Glomerular visceral epithelial cell (primary cell): ENCODE data around the gene WNT3A.
"Not testable (repeated sequence)": the region's sequence is repeated elsewhere in the genome, so short reads cannot be mapped to it uniquely, and the experiment has no call there.

Experiments used
- DNase-seq: peaks from one replicate; pipeline ENCODE4 v3.0.0-alpha.2; 2016; ENCODE audit errors: extremely low spot score

The WNT3A gene, protein sequence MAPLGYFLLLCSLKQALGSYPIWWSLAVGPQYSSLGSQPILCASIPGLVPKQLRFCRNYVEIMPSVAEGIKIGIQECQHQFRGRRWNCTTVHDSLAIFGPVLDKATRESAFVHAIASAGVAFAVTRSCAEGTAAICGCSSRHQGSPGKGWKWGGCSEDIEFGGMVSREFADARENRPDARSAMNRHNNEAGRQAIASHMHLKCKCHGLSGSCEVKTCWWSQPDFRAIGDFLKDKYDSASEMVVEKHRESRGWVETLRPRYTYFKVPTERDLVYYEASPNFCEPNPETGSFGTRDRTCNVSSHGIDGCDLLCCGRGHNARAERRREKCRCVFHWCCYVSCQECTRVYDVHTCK

DNA sequence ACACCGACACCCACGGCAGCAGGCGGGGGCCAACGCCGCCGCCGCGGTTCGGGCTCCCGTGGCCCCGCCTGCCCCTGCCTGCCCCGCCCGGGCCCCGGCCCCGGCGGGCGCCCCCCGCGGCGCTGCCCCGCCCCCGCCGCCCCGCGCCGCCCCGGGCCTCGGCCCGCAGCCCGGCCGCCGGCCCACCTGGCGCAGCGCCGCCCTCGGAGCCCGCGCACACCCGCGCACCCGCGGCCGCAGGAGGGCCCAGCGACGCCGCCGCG is at the start of gene WNT3A:
Gene WNT3A (plus strand): TSS at position 213 of the 263 bp plus-strand sequence. CDS start 131 bp downstream, outside the sequence.
- DNase-seq: no peak

DNA sequence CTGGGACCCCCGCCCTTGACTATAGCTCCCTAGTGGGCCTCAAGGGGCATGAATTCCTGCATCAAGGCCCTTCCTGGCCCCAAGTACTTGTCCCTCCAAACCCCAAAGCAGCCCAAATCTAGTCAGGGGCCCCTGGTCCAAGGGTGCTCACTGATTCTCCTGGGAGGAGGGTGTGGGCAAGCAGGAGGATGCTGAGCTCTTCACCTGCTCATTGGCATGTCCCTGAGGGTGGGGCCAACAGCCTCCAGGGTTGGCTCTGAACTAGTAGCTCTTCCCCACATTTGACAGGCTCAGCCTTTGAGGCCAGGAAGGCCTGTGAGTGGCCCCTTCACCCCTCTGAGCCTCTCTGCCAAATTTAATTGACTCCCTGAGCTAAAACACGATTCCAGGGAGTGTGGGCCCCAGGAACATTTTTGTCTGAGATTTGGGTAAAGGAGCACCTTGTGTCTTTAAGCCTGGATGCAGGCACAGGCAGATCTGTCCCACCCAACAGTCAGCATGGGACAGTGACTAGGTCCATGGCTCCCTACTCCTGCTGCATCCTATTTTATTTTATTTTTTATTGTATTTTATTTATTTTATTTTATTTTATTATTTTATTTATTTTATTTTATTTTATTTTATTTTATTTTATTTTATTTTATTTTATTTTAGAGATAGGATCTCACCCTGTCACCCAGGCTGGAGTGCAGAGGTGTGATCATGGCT is 48.0 kb upstream of the WNT3A start:
- DNase-seq: no peak

DNA sequence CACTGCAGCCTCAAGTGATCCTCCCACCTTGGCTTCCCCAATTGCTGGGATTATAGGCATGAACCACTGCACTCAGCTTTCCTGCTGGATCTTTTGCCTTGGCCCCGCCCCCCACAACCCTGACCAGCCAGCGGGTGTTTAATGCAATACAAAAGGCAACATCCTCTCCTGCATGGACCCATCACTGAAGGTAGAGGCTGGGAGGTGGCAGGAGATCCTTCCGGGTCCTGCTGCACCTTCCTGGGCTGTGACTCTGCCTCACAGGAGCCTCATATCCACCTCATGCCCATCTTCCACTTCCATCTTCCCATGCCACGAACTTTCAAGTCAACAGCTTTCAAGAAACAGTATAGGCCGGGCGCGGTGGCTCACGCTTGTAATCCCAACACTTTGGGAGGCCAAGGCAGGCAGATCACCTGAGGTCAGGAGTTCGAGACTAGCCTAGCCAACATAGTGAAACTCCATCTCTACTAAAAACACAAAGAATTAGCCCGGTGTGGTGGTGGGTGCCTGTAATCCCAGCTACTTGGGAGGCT is 47.4 kb upstream of the WNT3A start:
- DNase-seq: no peak

DNA sequence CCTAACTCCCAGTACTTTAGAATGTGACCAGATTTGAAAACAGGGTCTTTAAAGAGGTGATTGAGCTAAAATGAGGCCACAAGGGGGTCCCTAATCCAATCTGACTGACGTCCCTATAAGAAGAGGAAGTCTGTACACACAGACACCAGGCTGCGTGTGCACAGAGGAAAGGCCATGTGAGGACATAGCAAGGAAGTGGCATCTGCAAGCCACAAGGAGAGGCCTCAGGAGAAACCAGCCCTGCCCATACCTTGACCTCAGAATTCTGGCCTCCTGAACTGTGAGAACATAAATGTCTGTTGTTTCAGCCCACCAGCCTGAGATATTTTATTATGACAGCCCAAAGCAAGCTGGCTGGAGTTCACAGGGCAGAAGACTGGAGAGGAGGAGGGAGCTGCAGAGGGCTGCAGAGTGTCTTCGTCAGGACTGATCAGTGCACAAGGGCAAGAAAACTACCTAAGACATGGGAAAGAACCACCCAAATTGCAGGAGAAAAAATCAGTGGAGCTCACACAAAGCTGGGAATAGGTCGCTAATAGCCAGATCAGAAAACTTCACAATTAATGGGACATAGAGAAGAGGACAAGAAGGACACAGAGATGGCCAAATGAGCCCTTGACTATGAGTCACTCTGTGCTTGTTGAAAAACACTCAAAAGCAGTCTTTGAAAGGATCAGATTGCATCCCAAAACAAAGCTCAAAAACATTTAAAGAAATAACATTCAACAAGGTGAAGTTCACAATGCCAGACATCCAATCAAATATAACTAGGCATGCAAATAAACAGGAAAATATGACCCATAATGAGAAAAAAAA is 44.9 kb upstream of the WNT3A start:
- DNase-seq: no peak

DNA sequence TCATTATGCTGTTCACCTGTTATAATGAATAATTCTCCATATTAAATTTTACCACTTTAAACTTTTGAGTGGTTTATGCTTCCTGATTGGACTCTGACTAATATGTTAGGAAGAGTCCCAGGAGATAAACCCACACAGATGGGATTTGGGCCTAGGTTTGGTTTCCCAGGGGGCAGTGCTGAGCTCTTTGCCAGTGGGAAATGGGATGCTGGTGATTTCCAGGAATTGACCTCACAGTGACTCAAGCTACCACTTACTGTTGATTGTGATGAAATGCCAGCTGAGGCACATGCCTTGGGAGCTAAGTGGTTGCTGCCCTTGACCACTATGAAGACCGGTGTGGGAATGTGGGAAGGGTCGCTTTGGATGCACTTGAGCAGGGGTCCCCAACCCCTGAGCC is 40.1 kb upstream of the WNT3A start:
- not testable (repeated sequence) for DNase-seq

DNA sequence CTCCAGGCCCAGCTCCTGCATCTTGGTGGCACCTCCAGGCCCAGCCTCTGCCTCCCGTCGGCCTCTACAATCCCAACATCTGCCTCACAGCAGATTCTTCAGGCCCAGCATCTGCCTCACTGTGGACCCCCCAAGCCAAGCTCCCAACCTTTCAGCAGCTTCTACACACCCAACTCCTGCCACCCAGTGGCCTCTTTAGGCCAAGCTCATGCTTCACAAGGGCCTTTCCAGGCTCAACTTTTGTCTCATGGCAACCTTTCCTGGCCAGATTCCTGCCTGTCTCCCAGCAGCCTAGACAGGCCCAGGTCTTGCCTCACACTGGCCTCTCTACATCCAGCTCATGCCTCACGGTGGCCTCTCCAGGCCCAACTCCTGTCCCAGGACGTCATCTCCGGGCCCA is 39.0 kb upstream of the WNT3A start:
- DNase-seq: not testable (repeated sequence)

DNA sequence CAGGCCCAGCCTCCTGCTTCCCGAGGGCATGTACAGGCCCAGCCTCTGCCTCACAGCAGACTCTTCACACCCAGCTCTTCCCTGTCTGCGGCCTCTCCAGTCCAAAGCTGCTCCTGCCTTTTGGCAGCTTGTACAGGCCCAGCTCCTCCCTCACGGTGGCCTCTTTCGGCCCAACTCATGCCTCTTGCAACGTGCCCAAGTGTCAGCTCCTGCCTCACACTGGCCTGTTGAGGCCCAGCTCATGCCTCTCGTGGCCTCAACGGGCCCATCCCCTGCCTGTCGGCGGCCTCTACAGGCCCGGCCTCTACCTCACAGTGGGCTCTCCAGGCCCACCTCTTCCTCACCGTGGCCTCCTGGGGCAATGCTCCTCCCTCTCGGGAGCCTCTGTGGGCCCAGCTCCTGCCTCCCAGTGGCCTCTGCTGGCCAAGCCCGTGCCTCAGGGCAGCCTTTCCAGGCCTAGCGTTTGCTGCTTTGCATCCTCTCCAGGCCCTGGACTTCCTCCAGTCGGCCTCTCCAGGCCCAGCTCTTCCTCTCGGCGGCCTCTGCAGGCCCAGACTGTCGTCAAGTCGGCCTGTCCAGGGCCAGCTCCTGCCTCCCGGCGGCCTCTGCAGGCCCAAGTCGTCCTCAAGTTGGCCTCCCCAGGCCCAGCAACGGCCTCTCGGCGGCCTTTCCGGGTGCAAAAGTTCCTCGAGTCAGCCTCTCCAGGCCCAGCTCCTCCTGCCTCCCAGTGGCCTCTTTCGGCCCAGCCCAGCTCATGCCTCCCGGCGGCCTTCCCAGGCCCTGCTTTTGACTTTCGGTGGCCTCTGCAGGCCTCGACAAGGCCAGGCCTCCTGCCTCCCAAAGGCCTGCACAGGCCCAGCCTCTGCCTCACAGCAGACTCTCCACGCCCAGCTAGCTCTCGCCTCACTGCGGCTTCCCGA is 36.5 kb upstream of the WNT3A start:
- DNase-seq: not testable (repeated sequence)

DNA sequence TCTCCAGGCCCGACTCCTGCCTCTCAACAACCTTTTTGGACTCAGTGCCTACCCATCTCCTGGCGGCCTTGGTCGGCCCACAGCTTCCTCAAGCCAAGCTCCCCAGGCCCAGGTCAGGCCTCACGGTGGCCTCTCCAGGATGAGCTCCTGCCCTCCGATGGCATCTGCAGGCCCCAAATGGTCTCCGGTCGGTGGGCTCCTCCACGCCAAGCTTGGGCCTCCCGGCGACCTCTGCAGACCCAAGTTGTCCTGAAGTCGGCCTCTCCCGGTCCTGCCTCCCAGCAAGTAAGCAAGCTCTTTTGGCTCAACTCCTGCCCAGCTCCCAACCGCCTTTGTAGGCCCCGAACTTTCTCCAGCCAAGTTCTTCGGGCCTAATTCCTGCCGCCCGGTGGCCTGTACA is 35.6 kb upstream of the WNT3A start:
- not testable (repeated sequence) for DNase-seq

DNA sequence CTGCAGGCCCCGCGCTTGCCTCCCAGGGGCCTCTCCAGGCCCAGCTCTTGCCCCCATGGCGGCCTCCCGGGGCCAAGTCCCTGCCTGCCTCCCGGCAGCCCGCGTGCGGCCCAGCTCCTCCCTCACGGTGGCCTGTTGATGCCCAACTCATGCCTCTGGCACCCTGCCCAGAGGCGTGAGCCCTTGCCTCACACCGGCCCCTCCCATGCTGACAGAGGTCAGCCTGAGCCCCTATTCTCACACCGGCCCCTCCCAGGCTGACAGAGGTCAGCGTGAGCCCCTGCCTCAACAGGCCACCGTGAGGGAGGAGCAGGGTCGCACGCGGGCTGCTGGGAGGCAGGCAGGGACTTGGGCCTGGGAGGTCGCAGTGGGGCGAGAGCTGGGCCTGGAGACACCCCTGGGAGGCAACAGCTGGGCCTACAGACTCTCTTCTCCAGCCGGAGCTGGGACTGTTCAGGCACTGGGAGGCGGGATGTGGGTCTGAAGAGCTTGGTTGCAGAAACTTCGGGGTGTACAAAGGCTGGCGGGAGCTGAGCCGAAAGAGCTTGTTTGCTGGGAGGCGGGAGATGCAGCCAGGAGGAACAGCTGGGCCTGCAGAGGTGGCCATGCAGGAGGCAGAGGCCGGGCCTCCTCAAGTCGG is 35.0 kb upstream of the WNT3A start:
- DNase-seq: not testable (repeated sequence)

DNA sequence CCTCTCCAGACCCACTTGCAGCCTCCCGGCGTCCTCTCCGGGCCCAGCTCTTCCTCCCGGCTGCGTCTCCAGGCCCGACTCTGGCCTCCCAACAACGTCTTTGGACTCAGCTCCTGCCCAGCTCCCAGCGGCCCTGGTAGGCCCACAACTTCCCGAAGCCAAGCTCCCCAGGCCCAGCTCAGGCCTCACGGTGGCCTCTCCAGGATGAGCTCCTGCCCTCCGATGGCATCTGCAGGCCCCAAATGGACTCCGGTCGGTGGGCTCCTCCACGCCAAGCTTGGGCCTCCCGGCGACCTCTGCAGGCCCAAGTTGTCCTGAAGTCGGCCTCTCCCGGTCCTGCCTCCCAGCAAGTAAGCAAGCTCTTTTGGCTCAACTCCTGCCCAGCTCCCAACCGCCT is 34.5 kb upstream of the WNT3A start:
- DNase-seq: not testable (repeated sequence)

DNA sequence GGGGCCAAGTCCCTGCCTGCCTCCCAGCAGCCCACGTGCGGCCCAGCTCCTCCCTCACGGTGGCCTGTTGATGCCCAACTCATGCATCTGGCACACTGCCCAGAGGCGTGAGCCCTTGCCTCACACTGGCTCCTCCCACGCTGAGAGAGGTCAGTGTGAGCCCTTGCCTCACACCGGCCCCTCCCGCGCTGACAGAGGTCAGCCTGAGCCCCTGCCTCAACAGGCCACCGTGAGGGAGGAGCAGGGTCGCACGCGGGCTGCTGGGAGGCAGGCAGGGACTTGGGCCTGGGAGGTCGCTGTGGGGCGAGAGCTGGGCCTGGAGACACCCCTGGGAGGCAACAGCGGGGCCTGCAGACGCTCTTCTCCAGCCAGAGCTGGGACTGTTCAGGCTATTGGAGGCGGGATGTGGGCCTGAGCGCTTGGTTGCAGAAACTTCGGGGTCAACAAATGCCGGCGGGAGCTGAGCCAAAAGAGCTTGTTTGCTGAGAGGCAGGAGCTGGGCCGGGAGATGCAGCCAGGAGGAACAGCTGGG is 33.9 kb upstream of the WNT3A start:
- DNase-seq: not testable (repeated sequence)

DNA sequence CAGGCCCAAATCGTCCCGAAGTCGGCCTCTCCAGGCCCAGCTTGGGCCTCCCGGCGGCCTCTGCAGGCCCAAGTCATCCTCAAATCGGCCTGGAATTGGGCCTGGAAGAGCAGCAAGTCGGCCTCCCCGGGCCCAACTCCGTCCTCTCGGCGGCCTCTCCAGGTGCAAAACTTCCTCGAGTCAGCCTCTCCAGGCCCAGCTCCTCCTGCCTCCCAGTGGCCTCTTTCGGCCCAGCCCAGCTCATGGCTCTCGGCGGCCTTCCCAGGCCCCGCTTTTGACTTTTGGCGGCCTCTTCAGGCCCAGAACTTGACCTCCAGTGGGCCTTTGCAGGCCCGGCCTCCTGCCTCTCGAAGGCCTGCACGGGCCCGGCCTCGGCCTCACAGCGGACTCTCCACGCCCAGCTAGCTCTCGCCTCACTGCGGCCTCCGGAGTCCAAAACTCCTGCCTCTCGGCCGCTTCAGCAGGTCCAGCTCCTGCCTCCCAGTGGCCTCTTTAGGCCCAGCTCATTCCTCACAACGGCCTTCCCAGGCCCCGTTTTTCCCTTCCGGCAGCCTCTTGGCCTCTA is 33.0 kb upstream of the WNT3A start:
- DNase-seq: not testable (repeated sequence)

DNA sequence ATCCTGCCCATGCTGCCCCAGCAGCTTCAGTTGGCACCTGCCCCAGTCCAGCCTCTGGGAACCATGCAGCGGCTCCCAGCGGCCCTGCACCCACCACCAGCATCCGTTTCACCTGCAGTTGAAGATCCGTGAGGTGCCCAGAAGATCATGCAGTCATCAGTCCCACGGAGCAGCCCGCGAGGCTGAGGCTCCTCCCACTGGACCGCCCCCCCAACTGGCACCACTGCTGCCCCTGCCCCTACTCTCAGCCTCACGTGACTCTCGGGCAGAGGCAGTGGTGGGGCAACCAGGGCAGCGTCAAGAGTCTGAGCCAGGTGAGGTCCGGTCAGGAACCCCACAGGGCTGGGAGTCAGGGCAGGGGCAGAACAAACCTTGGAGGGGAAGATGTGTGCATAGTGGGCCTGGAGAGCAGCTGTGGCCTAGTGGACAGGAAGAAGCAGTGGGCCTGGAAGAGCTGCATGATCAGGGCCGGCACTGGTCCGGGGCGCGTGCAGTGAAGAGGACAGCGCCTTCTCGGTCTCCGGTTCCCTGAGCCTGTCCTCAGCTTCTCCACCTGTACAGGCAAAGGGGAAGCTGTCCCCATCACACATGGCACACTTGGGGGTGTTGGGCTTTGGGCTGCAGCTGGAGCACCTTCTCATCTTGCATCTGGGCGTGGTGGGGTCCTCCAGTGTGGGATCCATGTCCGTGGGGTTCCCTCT is 31.1 kb upstream of the WNT3A start:
- DNase-seq: not testable (repeated sequence)

DNA sequence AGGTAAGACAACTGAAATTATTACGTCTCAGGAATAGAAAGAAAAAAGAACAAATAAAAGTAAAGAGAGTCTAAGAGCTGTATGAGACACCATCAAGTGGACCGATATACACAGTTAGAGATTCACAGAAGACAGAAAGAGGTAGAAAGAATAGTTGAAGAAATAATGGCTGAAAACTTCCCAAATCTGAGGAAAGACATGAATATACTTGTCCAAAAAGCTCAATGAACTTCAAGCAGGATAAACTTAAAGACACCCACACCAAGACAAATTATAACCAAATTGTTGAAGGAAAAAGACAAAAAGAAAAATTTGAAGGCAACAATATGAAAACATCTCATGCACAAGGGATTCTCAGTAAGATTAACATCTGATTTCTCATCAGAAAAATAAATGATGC is 19.6 kb upstream of the WNT3A start:
- no peak for DNase-seq

DNA sequence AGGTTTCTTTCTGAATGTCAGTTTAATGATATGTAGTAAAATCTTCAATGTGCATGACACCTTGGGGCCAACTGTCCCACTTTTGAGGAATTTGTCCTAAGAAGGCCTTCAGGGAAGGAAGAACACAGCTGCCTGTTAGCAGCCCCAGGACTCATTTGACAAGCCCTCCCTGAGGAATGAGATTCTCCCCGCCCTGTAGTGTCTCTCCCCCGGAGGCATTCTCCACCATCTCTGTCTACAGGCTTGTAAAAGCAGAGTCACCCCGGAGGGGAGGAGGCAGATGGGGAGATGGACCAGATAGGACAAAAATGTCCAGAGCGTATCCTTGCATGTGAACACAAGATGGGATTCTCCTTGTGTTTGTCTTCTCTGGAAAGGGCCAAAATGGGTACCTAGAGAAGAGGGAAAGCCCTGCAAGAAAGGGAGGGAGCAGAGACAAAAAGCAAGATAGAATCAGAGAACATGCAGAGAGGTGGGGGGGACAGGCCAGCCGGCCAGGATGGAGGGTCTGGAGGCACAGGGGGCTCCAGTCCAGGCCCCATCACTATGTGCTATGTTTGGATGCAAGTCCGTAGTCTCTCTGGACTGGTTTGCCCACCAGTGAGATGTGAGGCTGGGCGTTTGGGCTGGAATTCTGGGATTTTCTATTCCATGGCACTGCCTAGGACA is 12.0 kb upstream of the WNT3A start:
- no peak for DNase-seq

DNA sequence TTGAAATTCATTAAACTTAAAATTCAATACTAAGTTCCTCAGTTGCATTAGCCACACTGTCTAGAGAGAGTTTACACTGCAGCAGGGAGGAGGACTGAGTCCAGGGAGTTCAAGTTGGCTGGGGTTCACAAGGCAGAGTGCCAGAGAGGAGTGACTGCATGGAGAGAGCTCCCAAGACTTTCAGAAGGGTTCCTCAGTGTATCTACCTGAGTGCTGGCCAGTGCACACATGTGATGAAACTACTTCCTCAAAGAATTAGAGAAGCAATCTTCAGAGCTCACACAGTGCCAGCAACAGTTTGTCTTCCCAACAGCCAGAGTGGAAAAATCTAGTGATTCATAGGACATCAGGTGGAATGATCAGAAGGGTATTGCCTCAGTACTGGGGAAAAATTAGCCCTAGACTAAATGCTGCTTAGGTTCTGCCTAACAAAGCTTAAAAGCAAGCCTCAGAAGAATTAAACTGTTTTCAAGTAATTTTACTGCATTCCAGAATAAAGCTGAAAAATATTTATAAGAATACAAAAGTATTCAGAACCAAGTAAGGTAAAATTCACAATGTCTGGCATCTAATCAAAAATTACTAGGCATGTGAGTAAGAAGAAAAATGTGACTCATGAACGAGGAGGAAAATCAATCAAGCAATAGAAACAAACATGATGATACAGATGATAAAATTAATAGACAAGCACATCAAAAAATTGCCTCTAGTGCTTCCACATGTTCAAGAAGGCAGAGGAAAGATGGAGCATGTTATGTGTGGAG is 10.4 kb upstream of the WNT3A start:
- DNase-seq: no peak

DNA sequence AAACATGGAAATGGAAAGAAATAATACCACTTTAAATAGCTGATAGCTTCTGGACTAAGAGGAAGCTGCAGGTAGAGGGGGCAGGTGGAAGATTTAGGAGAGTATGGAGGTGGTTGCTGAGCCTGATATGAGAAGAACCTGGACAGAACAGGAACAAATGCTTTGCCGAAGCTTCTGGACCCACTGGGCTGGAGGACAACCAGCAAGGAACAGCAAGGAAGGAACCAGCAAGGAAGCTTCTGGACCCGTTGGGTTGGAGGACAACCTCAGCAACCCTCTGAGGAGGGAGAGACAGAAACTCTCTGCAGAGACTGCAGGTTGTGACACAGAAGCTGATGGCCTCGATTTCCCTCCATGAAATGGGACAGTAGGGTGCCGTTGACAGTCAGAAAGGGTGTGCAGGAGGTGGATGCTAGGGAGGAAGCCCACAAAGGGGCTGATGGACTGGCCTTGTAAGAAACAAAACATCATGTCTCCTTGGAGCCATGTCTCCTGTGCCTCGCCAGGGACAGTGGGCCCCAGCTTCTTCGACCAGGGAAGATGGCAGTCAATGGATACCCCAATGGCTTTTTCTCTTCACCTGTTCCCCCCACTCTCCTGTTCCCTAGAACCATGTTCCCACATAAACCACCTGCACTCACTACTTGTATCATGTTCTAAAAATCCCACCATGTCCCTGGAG is 8.3 kb upstream of the WNT3A start:
- no peak for DNase-seq
